Bronchial epithelial cell (primary cell): Measurements from ENCODE around the gene CALR. TPM values are rescaled to one million over a fixed set of nuclear protein-coding genes. Genes with fewer than 3 reads are reported as not detected.

Experiments
- DNase-seq: peaks from one replicate; pipeline ENCODE4 v3.0.0-alpha.2; 2010; ENCODE audit warnings: low read depth
- FAIRE-seq: peaks from 2 replicates; lab custom pipeline; 2011; peaks lifted over from hg19 to GRCh38; lab: Jason Lieb, UNC
- H3K27me3 ChIP-seq: 2 replicates; pipeline ENCODE4 v1.5.1; 2011; ENCODE audit warnings: low read length; ENCODE audit not compliant: control insufficient read depth, insufficient read depth
- H3K36me3 ChIP-seq: 2 replicates; pipeline ENCODE4 v1.5.1; 2011; ENCODE audit warnings: low read length; ENCODE audit not compliant: control insufficient read depth, insufficient read depth
- H3K4me3 ChIP-seq: 2 replicates; pipeline ENCODE4 v1.5.1; 2011; ENCODE audit warnings: mild to moderate bottlenecking, low read depth, low read length, control low read depth
- total RNA-seq: library from RNA; depleted of rRNA; stranded (reverse); fragments of >200 nt; gene quantifications from 2 replicates; pipeline ENCODE4 v1.2.1, GENCODE V29; 2014
- TF ChIP-seq, protein P1 (sequence below): IDR thresholded peaks from 2 replicates; pipeline ENCODE4 v1.5.1; 2011; ENCODE audit warnings: mild to moderate bottlenecking, moderate library complexity, low read length, control low read depth, inconsistent platforms; ENCODE audit not compliant: insufficient read depth, severe bottlenecking

The CALR gene
- total RNA-seq, 1 donor from 2014 or later, result 1,570 TPM

DNA sequence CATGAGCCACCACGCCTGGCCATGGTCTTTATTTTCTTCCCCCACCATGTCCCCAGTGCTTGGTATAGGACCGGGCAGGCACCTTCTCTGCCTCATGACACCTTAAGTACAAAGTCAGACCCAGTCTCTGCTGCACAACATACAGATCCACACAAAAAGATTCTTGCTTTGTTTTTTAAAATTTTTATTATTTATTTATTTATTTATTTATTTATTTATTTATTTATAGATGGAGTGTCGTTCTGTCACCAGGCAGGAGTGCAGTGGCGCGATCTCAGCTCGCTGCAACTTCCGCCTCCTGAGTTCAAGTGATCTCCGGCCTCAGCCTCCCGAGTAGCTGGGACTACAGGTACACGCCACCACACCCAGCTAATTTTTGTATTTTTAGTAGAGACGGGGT, 54.3 kb downstream of the CALR start:
- no peak overlapping the region for H3K4me3 ChIP-seq
- FAIRE-seq (no peak), DNase-seq (no peak)
- TF ChIP-seq, protein P1, sequence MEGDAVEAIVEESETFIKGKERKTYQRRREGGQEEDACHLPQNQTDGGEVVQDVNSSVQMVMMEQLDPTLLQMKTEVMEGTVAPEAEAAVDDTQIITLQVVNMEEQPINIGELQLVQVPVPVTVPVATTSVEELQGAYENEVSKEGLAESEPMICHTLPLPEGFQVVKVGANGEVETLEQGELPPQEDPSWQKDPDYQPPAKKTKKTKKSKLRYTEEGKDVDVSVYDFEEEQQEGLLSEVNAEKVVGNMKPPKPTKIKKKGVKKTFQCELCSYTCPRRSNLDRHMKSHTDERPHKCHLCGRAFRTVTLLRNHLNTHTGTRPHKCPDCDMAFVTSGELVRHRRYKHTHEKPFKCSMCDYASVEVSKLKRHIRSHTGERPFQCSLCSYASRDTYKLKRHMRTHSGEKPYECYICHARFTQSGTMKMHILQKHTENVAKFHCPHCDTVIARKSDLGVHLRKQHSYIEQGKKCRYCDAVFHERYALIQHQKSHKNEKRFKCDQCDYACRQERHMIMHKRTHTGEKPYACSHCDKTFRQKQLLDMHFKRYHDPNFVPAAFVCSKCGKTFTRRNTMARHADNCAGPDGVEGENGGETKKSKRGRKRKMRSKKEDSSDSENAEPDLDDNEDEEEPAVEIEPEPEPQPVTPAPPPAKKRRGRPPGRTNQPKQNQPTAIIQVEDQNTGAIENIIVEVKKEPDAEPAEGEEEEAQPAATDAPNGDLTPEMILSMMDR, result no peak
- no peaks in the 10 kb centered on the region for H3K27me3 ChIP-seq
- H3K36me3 ChIP-seq, result no peaks in the 10 kb centered on the region

GRCh38 chr19:12993562-12993961, 55.2 kb downstream of the CALR start:
- TF ChIP-seq, protein P1, result no peak
- DNase-seq, result no peak
- Histone ChIP-seq H3K27me3 (no peaks in the 10 kb centered on the region), H3K36me3 (no peaks in the 10 kb centered on the region), H3K4me3 (no peak overlapping the region)
- peak; percentile 23 for FAIRE-seq

Other genes with a start within 250 kb of the CALR start
- gene FBXW9, start 242.0 kb upstream of the CALR start, total RNA-seq, result 5.4 and 6.1 TPM in 2 replicates
- 16.8 and 28.0 TPM in 2 replicates for gene TNPO2, start 214.7 kb upstream of the CALR start, total RNA-seq
- gene TRIR, start 203.9 kb upstream of the CALR start, total RNA-seq, result 177 and 201 TPM in 2 replicates
- gene GET3, start 201.1 kb upstream of the CALR start, total RNA-seq, result 104 and 107 TPM in 2 replicates
- gene BEST2, start 186.8 kb upstream of the CALR start, total RNA-seq, result not detected in 2 replicates
- 52.5 and 58.7 TPM in 2 replicates for gene HOOK2, start 163.1 kb upstream of the CALR start, total RNA-seq
- 158 and 179 TPM in 2 replicates for gene JUNB, start 147.1 kb upstream of the CALR start, total RNA-seq
- gene PRDX2, start 136.8 kb upstream of the CALR start, total RNA-seq, result 148 and 157 TPM in 2 replicates
- gene THSD8, start 136.5 kb upstream of the CALR start, total RNA-seq, result not detected in 2 replicates
- gene RNASEH2A, start 132.0 kb upstream of the CALR start, total RNA-seq, result 11.1 and 12.9 TPM in 2 replicates
- not detected in 2 replicates for gene RTBDN, start 104.0 kb upstream of the CALR start, total RNA-seq
- 0.26 and 0.38 TPM in 2 replicates for gene MAST1, start 100.1 kb upstream of the CALR start, total RNA-seq
- 27.9 and 35.2 TPM in 2 replicates for gene DNASE2, start 57.2 kb upstream of the CALR start, total RNA-seq
- not detected in 2 replicates for gene KLF1, start 51.4 kb upstream of the CALR start, total RNA-seq
- gene GCDH, start 47.4 kb upstream of the CALR start, total RNA-seq, result 17.9 and 38.2 TPM in 2 replicates
- not detected in 2 replicates for gene SYCE2, start 19.3 kb upstream of the CALR start, total RNA-seq
- 53.6 and 55.5 TPM in 2 replicates for gene FARSA, start 4.9 kb upstream of the CALR start, total RNA-seq
- 91.1 and 120 TPM in 2 replicates for gene RAD23A, start 7.3 kb downstream of the CALR start, total RNA-seq
- 27.1 and 36.0 TPM in 2 replicates for gene GADD45GIP1, start 18.6 kb downstream of the CALR start, total RNA-seq
- gene DAND5, start 31.0 kb downstream of the CALR start, total RNA-seq, result not detected in 2 replicates
- 5.4 and 5.8 TPM in 2 replicates for gene NFIX, start 56.9 kb downstream of the CALR start, total RNA-seq
- 0.51 and 1.3 TPM in 2 replicates for gene LYL1, start 164.2 kb downstream of the CALR start, total RNA-seq
- gene TRMT1, start 178.1 kb downstream of the CALR start, total RNA-seq, result 28.0 and 40.5 TPM in 2 replicates
- gene NACC1, start 179.7 kb downstream of the CALR start, total RNA-seq, result 20.3 and 46.6 TPM in 2 replicates
- gene STX10, start 211.8 kb downstream of the CALR start, total RNA-seq, result 68.4 and 75.3 TPM in 2 replicates
- 32.1 and 35.2 TPM in 2 replicates for gene IER2, start 211.8 kb downstream of the CALR start, total RNA-seq